Neural cell (in vitro differentiated cells): Measurements from ENCODE around the gene KLK7. TPM values are rescaled to one million over a fixed set of nuclear protein-coding genes. Genes with fewer than 3 reads are reported as not detected.

Source experiments
- H2AFZ ChIP-seq: fragments of 200-600, 300-800 bp; sonication (generic), shearing (Covaris generic); 2 replicates; pipeline ENCODE4 v1.6.0; 2014; ENCODE audit warnings: low read depth, mild to moderate bottlenecking, antibody characterized with exemption, low read length, moderate library complexity
- H3F3A ChIP-seq: fragments of 200-600 bp; shearing (Covaris generic); 2 replicates; pipeline ENCODE4 v1.6.1; 2016; ENCODE audit warnings: mild to moderate bottlenecking, moderate library complexity, mixed read lengths, antibody characterized with exemption, low read length; ENCODE audit not compliant: insufficient read depth, poor library complexity, severe bottlenecking
- H3K27ac ChIP-seq: fragments of 200-600, 300-800 bp; sonication (generic), shearing (Covaris generic); 2 replicates; pipeline ENCODE4 v1.5.1; 2014; ENCODE audit warnings: mild to moderate bottlenecking, low read length, moderate library complexity
- H3K27me3 ChIP-seq: fragments of 300-800, 200-600 bp; sonication (generic), shearing (Covaris generic); 2 replicates; pipeline ENCODE4 v1.6.0; 2014; ENCODE audit warnings: mild to moderate bottlenecking, low read depth, low read length, moderate library complexity; ENCODE audit not compliant: insufficient read depth
- H3K36me3 ChIP-seq: fragments of 300-800, 200-600 bp; sonication (generic), shearing (Covaris generic); 2 replicates; pipeline ENCODE4 v1.5.1; 2014; ENCODE audit warnings: mild to moderate bottlenecking, antibody characterized with exemption, low read length, moderate library complexity; ENCODE audit not compliant: insufficient read depth
- H3K4me2 ChIP-seq: fragments of 300-800, 200-600 bp; sonication (generic), shearing (Covaris generic); 2 replicates; pipeline ENCODE4 v1.6.0; 2014; ENCODE audit warnings: mild to moderate bottlenecking, low read length
- H3K4me3 ChIP-seq: fragments of 300-800, 200-600 bp; sonication (generic), shearing (Covaris generic); 2 replicates; pipeline ENCODE4 v1.5.1; 2014; ENCODE audit warnings: mild to moderate bottlenecking, low read length, moderate library complexity
- H3K79me2 ChIP-seq: fragments of 200-600 bp; shearing (Covaris generic); replicated peaks from 2 replicates; pipeline ENCODE4 v1.6.0; 2014; ENCODE audit warnings: mild to moderate bottlenecking, low read length, moderate library complexity; ENCODE audit not compliant: insufficient read depth
- H3K9ac ChIP-seq: fragments of 300-800, 200-600 bp; sonication (generic), shearing (Covaris generic); 2 replicates; pipeline ENCODE4 v1.6.1; 2016; ENCODE audit warnings: mild to moderate bottlenecking, low read length, mixed read lengths
- H3K9me2 ChIP-seq: fragments of 200-600 bp; shearing (Covaris generic); 2 replicates; pipeline ENCODE4 v1.6.1; 2016; ENCODE audit warnings: mild to moderate bottlenecking, low read length, mixed read lengths; ENCODE audit not compliant: insufficient read depth
- H3K9me3 ChIP-seq: fragments of 200-600, 300-800 bp; sonication (generic), shearing (Covaris generic); 2 replicates; pipeline ENCODE4 v1.6.1; 2016; ENCODE audit warnings: mild to moderate bottlenecking, mixed run types, low read length, moderate library complexity, mixed read lengths
- H4K20me1 ChIP-seq: fragments of 200-600 bp; shearing (Covaris generic); 2 replicates; pipeline ENCODE4 v1.6.1; 2016; ENCODE audit warnings: mild to moderate bottlenecking, mixed run types; ENCODE audit not compliant: insufficient read depth
- CTCF ChIP-seq: fragments of 450-650 bp; IDR thresholded peaks from 2 replicates; pipeline ENCODE4 v1.5.1; 2014; ENCODE audit warnings: antibody characterized with exemption, mild to moderate bottlenecking, moderate library complexity; ENCODE audit not compliant: poor library complexity, severe bottlenecking
- EP300 ChIP-seq: fragments of 450-650 bp; conservative IDR thresholded peaks from 2 replicates; pipeline ENCODE4 v1.6.1; 2014; ENCODE audit warnings: antibody characterized with exemption, mild to moderate bottlenecking, moderate library complexity; ENCODE audit not compliant: poor library complexity, severe bottlenecking
- EZH2 ChIP-seq: fragments of 200-600, 300-800 bp; shearing (Covaris generic), sonication (generic); IDR thresholded peaks from 2 replicates; pipeline ENCODE4 v1.6.1; 2014; ENCODE audit warnings: antibody characterized with exemption, low read length, borderline replicate concordance, mild to moderate bottlenecking; ENCODE audit not compliant: insufficient read depth, poor library complexity, severe bottlenecking
- MXI1 ChIP-seq: fragments of 450-650 bp; conservative IDR thresholded peaks from 2 replicates; pipeline ENCODE4 v1.6.1; 2014; ENCODE audit warnings: antibody characterized with exemption, mild to moderate bottlenecking; ENCODE audit not compliant: poor library complexity, severe bottlenecking
- POLR2AphosphoS5 ChIP-seq: IDR thresholded peaks from 2 replicates; pipeline ENCODE4 v1.6.1; 2012
- RAD21 ChIP-seq: fragments of 450-650 bp; conservative IDR thresholded peaks from 2 replicates; pipeline ENCODE4 v1.6.1; 2014; ENCODE audit warnings: antibody characterized with exemption, mild to moderate bottlenecking, moderate library complexity
- REST ChIP-seq: IDR thresholded peaks from 2 replicates; pipeline ENCODE4 v1.6.1; 2012; ENCODE audit warnings: borderline replicate concordance
- SMC3 ChIP-seq: fragments of 450-650 bp; conservative IDR thresholded peaks from 2 replicates; pipeline ENCODE4 v1.6.1; 2014; ENCODE audit warnings: antibody characterized with exemption, mild to moderate bottlenecking, moderate library complexity; ENCODE audit not compliant: poor library complexity
- TAF1 ChIP-seq: IDR thresholded peaks from 2 replicates; pipeline ENCODE4 v1.6.1; 2012; ENCODE audit warnings: low read depth
- polyA plus RNA-seq: library from polyadenylated mRNA; depleted of rRNA; stranded (reverse); fragments of >200 nt; gene quantifications from 2 replicates; pipeline ENCODE4 v1.2.3, GENCODE V29; 2014

KLK7 gene
- polyA plus RNA-seq, 1 donor from 2014 or later: not detected

- Histone ChIP-seq H2AFZ (no peak overlapping the region), H3F3A (no peaks in the 10 kb centered on the region), H3K27me3 (no peaks in the 10 kb centered on the region), H3K27ac (no peak overlapping the region), H3K9me2 (no peaks in the 10 kb centered on the region), H3K79me2 (no peaks in the 10 kb centered on the region), H3K9me3 (peaks cover 3% of the 10 kb centered on the region), H3K36me3 (no peaks in the 10 kb centered on the region), H3K4me2 (no peak overlapping the region), H3K4me3 (no peak overlapping the region), H4K20me1 (no peaks in the 10 kb centered on the region), H3K9ac (no peak overlapping the region)
- no peak for TF ChIP-seq CTCF
- no peak for TF ChIP-seq EZH2
Observed at GRCh38 chr19:50944795-50945194, 38.9 kb downstream of the KLK7 start.

GRCh38 chr19:50943074-50943828 is 40.5 kb downstream of the KLK7 start:
- Histone ChIP-seq H3K27ac (no peak overlapping the region), H2AFZ (no peak overlapping the region), H3K9ac (no peak overlapping the region), H3K9me3 (peaks cover 6% of the 10 kb centered on the region), H3K4me2 (no peak overlapping the region), H3K27me3 (no peaks in the 10 kb centered on the region), H4K20me1 (no peaks in the 10 kb centered on the region), H3K4me3 (no peak overlapping the region), H3K9me2 (no peaks in the 10 kb centered on the region), H3F3A (no peaks in the 10 kb centered on the region), H3K36me3 (no peaks in the 10 kb centered on the region), H3K79me2 (no peaks in the 10 kb centered on the region)
- no peak for TF ChIP-seq EZH2
- no peak for TF ChIP-seq POLR2AphosphoS5
- no peak for TF ChIP-seq SMC3
- no peak for TF ChIP-seq CTCF
- no peak for TF ChIP-seq RAD21

- no peak overlapping the region for H2AFZ ChIP-seq
- H3K4me2 ChIP-seq: no peak overlapping the region
- H3K9ac ChIP-seq: no peak overlapping the region
- H3K79me2 ChIP-seq: no peaks in the 10 kb centered on the region
- TF ChIP-seq EZH2 (no peak), TAF1 (no peak), MXI1 (no peak), RAD21 (no peak), POLR2AphosphoS5 (no peak), SMC3 (no peak), REST (no peak), EP300 (no peak), CTCF (no peak)
- H3K36me3 ChIP-seq: no peaks in the 10 kb centered on the region
- H3K27me3 ChIP-seq: no peaks in the 10 kb centered on the region
- no peaks in the 10 kb centered on the region for H3F3A ChIP-seq
- H3K9me3 ChIP-seq: peaks cover 3% of the 10 kb centered on the region
- no peak overlapping the region for H3K27ac ChIP-seq
- H3K9me2 ChIP-seq: no peaks in the 10 kb centered on the region
- no peaks in the 10 kb centered on the region for H4K20me1 ChIP-seq
- no peak overlapping the region for H3K4me3 ChIP-seq
Observed at GRCh38 chr19:50939596-50939995, 44.1 kb downstream of the KLK7 start.
